Endothelial cell of umbilical vein (primary cell): ENCODE data around the gene GRIA1. TPM values are rescaled to one million over a fixed set of nuclear protein-coding genes. Genes with fewer than 3 reads are reported as not detected.

Source experiments
- BruUV-seq: library from RNA; stranded (reverse); fragments of 400-500 nt; replicated peaks from 2 replicates; lab custom pipeline; 2021; lab: Mats Ljungman, UMichigan
- CTCF ChIA-PET: fragments of 300-600, 350-600 bp; sonication (Branson Sonifier 250); formaldehyde crosslinking; loops from one replicate; lab custom pipeline; 2021; ENCODE audit warnings: antibody characterized with exemption, inconsistent platforms; lab: Charles Lee
- POLR2A ChIA-PET: fragments of 300-600, 350-600 bp; sonication (Branson Sonifier 250); formaldehyde crosslinking; loops from one replicate; lab custom pipeline; 2021; ENCODE audit warnings: antibody characterized with exemption, inconsistent platforms; lab: Charles Lee
- DNase-seq: peaks from one replicate; pipeline ENCODE4 v3.0.0-alpha.2; 2011; ENCODE audit warnings: low read depth, low spot score
- FAIRE-seq: peaks from 2 replicates; lab custom pipeline; 2011; peaks lifted over from hg19 to GRCh38; lab: Jason Lieb, UNC
- H2AFZ ChIP-seq: 2 replicates; pipeline ENCODE4 v1.6.0; 2012; ENCODE audit warnings: low read depth, low read length, control low read depth, inconsistent platforms
- H3K27ac ChIP-seq: 2 replicates; pipeline ENCODE4 v1.5.1; 2011; ENCODE audit warnings: low read depth, mild to moderate bottlenecking, control low read depth, low read length, moderate library complexity; ENCODE audit not compliant: insufficient read depth
- H3K27me3 ChIP-seq, 2 experiments: 2 replicates each; pipeline versions ENCODE4 v1.6.0 to v1.6.1; 2011; ENCODE audit warnings: low read length in 2 of 2, mixed read lengths in 1 of 2; ENCODE audit not compliant: control insufficient read depth in 2 of 2, insufficient read depth in 2 of 2
- H3K36me3 ChIP-seq, 2 experiments: 2 replicates in 1 of 2; 3 replicates in 1 of 2; pipeline ENCODE4 v1.5.1; 2011; ENCODE audit warnings: low read length in 2 of 2, mild to moderate bottlenecking in 1 of 2, moderate library complexity in 1 of 2; ENCODE audit not compliant: control insufficient read depth in 2 of 2, insufficient read depth in 2 of 2; ENCODE audit errors: extremely low read depth in 1 of 2
- H3K4me1 ChIP-seq: 3 replicates; pipeline ENCODE4 v1.5.1; 2011; ENCODE audit warnings: mild to moderate bottlenecking, low read length; ENCODE audit not compliant: control insufficient read depth, insufficient read depth; ENCODE audit errors: extremely low read depth
- H3K4me2 ChIP-seq: 2 replicates; pipeline ENCODE4 v1.6.1; 2011; ENCODE audit warnings: low read length, control low read depth, mixed read lengths; ENCODE audit not compliant: insufficient read depth
- H3K4me3 ChIP-seq, 3 experiments: fragments of 200-600 bp in 1 of 3; sonication (generic), shearing (Covaris generic) in 1 of 3; replicated peaks in 1 of 3; 2 replicates each; pipeline ENCODE4 v1.5.1; 2011 to 2016; ENCODE audit warnings: control low read depth in 3 of 3, low read length in 3 of 3, mild to moderate bottlenecking in 2 of 3, inconsistent platforms in 1 of 3, low read depth in 1 of 3, moderate library complexity in 1 of 3; ENCODE audit not compliant: insufficient read depth in 1 of 3
- H3K79me2 ChIP-seq: 2 replicates; pipeline ENCODE4 v1.6.0; 2012; ENCODE audit warnings: low read length, inconsistent platforms; ENCODE audit not compliant: control insufficient read depth, insufficient read depth
- H3K9ac ChIP-seq: replicated peaks from 2 replicates; pipeline ENCODE3; 2011; ENCODE audit warnings: low read length, control low read depth; ENCODE audit not compliant: insufficient read depth; ENCODE audit errors: extremely low read depth
- H3K9me1 ChIP-seq: replicated peaks from 3 replicates; pipeline ENCODE4 v1.6.0; 2011; ENCODE audit warnings: mild to moderate bottlenecking, low read length; ENCODE audit not compliant: control insufficient read depth, insufficient read depth; ENCODE audit errors: extremely low read depth
- H3K9me3 ChIP-seq: replicated peaks from 2 replicates; pipeline ENCODE4 v1.5.1; 2012; ENCODE audit warnings: low read length, inconsistent platforms; ENCODE audit not compliant: control insufficient read depth, insufficient read depth
- H4K20me1 ChIP-seq: replicated peaks from 2 replicates; pipeline ENCODE3; 2011; ENCODE audit warnings: mild to moderate bottlenecking, low read length; ENCODE audit not compliant: control insufficient read depth, insufficient read depth; ENCODE audit errors: extremely low read depth
- EZH2 ChIP-seq: IDR thresholded peaks from 2 replicates; pipeline ENCODE4 v1.6.1; 2012; ENCODE audit warnings: borderline replicate concordance, low read depth, mild to moderate bottlenecking, moderate library complexity, low read length, inconsistent platforms; ENCODE audit not compliant: severe bottlenecking
- FOS ChIP-seq: IDR thresholded peaks from 2 replicates; pipeline ENCODE4 v1.6.1; 2011; ENCODE audit warnings: mild to moderate bottlenecking, low read length, moderate library complexity, borderline replicate concordance; ENCODE audit not compliant: insufficient read depth
- JUN ChIP-seq: IDR thresholded peaks from 2 replicates; pipeline ENCODE4 v1.6.1; 2011; ENCODE audit warnings: borderline replicate concordance, low read depth; ENCODE audit not compliant: insufficient read length, insufficient read depth
- MAX ChIP-seq: IDR thresholded peaks from 2 replicates; pipeline ENCODE4 v1.6.1; 2011; ENCODE audit not compliant: insufficient read depth, insufficient read length
- MYC ChIP-seq: IDR thresholded peaks from one replicate; pipeline ENCODE4 v1.6.1; 2011; ENCODE audit warnings: mild to moderate bottlenecking, low read depth, low read length
- POLR2A ChIP-seq: IDR thresholded peaks from 2 replicates; pipeline ENCODE4 v1.6.1; 2012; ENCODE audit warnings: low read depth, mild to moderate bottlenecking, control low read depth, low read length
- POLR2AphosphoS5 ChIP-seq: IDR thresholded peaks from 2 replicates; pipeline ENCODE4 v1.6.1; 2012; ENCODE audit warnings: low read depth, mild to moderate bottlenecking, control low read depth, low read length, moderate library complexity; ENCODE audit not compliant: insufficient read depth
- dilution Hi-C: fragments of 300-500 bp; cut with MboI; formaldehyde crosslinking; loops from one replicate; pipeline ENCODE4 v1.15.0; 2019; ENCODE audit warnings: low sequenced_read_pairs; ENCODE audit not compliant: extremely low pct_ligation_motif_present
- intact Hi-C: fragments of 100-400 bp; cut with micrococcal nuclease; formaldehyde crosslinking; loops from one replicate; pipeline ENCODE4 v1.10.0; 2022
- polyA plus RNA-seq, 4 experiments: library from polyadenylated mRNA; depleted of rRNA in 3 of 4; stranded (reverse) in 3 of 4; unstranded in 1 of 4; fragments of >200 nt; gene quantifications; 2 replicates each; pipeline versions ENCODE4 v1.2.1 to v1.2.3, GENCODE V29; 2011 to 2012; ENCODE audit warnings: missing spikeins in 1 of 4
- total RNA-seq: library from RNA; stranded (reverse); gene quantifications from 2 replicates; pipeline ENCODE4 v1.2.3, GENCODE V29; 2021

Gene GRIA1
- total and polyA plus RNA-seq, 2 donors (not counting 3 experiments of a cell fraction or from before 2014, with no cell fraction given): not detected

GRCh38 chr5:153461341-153461740 is 29.1 kb upstream of the GRIA1 start:
- no TSS peak for BruUV-seq
- dilution Hi-C loops: no loop called here
- no peaks in the 10 kb centered on the region for H3K27me3 ChIP-seq
- no peaks in the 10 kb centered on the region for H3K9me1 ChIP-seq
- FAIRE-seq (no peak), DNase-seq (no peak)
- no peak overlapping the region for H3K27ac ChIP-seq
- TF ChIP-seq EZH2: no peak
- no peak for TF ChIP-seq MAX
- no peak for TF ChIP-seq MYC
- TF ChIP-seq POLR2A: no peak
- no peak for TF ChIP-seq POLR2AphosphoS5
- no peak for TF ChIP-seq FOS
- no peak for TF ChIP-seq JUN
- H3K9me3 ChIP-seq: no peaks in the 10 kb centered on the region
- no peak overlapping the region for H3K9ac ChIP-seq
- intact Hi-C loops: no loop called here
- POLR2A ChIA-PET: no interaction called here
- no peak overlapping the region for H3K4me2 ChIP-seq
- no peaks in the 10 kb centered on the region for H3K4me1 ChIP-seq
- H4K20me1 ChIP-seq: no peaks in the 10 kb centered on the region
- no peak overlapping the region for H3K4me3 ChIP-seq
- H2AFZ ChIP-seq: no peak overlapping the region
- CTCF ChIA-PET: interaction anchor here (0.9 to 1.3 kb wide), 2 partner anchors 15 to 26 kb away, joined by 3 to 5 read pairs; no protein-coding TSS in a partner anchor
- H3K36me3 ChIP-seq: no peaks in the 10 kb centered on the region
- H3K79me2 ChIP-seq: no peaks in the 10 kb centered on the region

- ChIA-PET CTCF (interaction anchor here (1.3 kb wide), 1 partner anchor 8 kb away, joined by 3 read pairs; no protein-coding TSS in a partner anchor), POLR2A (no interaction called here)
- Histone ChIP-seq H3K9me1 (no peaks in the 10 kb centered on the region), H3K9ac (no peak overlapping the region), H3K4me2 (no peak overlapping the region), H2AFZ (no peak overlapping the region), H3K4me3 (no peak overlapping the region), H4K20me1 (no peaks in the 10 kb centered on the region), H3K9me3 (no peaks in the 10 kb centered on the region), H3K79me2 (no peaks in the 10 kb centered on the region), H3K27me3 (no peaks in the 10 kb centered on the region), H3K4me1 (no peaks in the 10 kb centered on the region), H3K27ac (no peak overlapping the region), H3K36me3 (no peaks in the 10 kb centered on the region)
- BruUV-seq: no TSS peak
- dilution Hi-C loops (no loop called here), intact Hi-C loops (no loop called here)
- DNase-seq: no peak
- TF ChIP-seq EZH2: no peak
- no peak for TF ChIP-seq POLR2A
- no peak for TF ChIP-seq JUN
- TF ChIP-seq FOS: no peak
- no peak for FAIRE-seq
These were observed 26.7 kb upstream of the GRIA1 start for GRCh38 chr5:153463806-153464205.
